GM12864 (cell line): ENCODE results near the gene MLX.

ENCODE experiments used
- DNase-seq: peaks from one replicate; pipeline ENCODE4 v3.0.0-alpha.2; 2011; ENCODE audit warnings: low read depth
- H3K4me3 ChIP-seq: 2 replicates; pipeline ENCODE4 v1.5.1; 2011; ENCODE audit warnings: mild to moderate bottlenecking, low read depth, low read length, control low read depth
- TF ChIP-seq, protein P1 (sequence below): IDR thresholded peaks from 2 replicates; pipeline ENCODE4 v1.5.1; 2011; ENCODE audit warnings: low read depth, mild to moderate bottlenecking, moderate library complexity, low read length, control low read depth, inconsistent platforms; ENCODE audit errors: missing control alignments

The MLX gene

GRCh38 chr17:42586514-42587230 lies 19.8 kb downstream of the MLX start:
- peak overlapping the region; percentile 22 for H3K4me3 ChIP-seq
- TF ChIP-seq, protein P1, sequence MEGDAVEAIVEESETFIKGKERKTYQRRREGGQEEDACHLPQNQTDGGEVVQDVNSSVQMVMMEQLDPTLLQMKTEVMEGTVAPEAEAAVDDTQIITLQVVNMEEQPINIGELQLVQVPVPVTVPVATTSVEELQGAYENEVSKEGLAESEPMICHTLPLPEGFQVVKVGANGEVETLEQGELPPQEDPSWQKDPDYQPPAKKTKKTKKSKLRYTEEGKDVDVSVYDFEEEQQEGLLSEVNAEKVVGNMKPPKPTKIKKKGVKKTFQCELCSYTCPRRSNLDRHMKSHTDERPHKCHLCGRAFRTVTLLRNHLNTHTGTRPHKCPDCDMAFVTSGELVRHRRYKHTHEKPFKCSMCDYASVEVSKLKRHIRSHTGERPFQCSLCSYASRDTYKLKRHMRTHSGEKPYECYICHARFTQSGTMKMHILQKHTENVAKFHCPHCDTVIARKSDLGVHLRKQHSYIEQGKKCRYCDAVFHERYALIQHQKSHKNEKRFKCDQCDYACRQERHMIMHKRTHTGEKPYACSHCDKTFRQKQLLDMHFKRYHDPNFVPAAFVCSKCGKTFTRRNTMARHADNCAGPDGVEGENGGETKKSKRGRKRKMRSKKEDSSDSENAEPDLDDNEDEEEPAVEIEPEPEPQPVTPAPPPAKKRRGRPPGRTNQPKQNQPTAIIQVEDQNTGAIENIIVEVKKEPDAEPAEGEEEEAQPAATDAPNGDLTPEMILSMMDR = no peak
- DNase-seq = no peak

- no peak overlapping the region for H3K4me3 ChIP-seq
- TF ChIP-seq, protein P1 = no peak
- DNase-seq = no peak
Observed at GRCh38 chr17:42590886-42591285, 24.0 kb downstream of the MLX start.

GRCh38 chr17:42591411-42591810 lies 24.5 kb downstream of the MLX start:
- no peak for DNase-seq
- TF ChIP-seq, protein P1 = no peak
- H3K4me3 ChIP-seq = no peak overlapping the region

- no peak for DNase-seq
- no peak overlapping the region for H3K4me3 ChIP-seq
- TF ChIP-seq, protein P1 = no peak
Observed at GRCh38 chr17:42596386-42596785, 29.5 kb downstream of the MLX start.

- H3K4me3 ChIP-seq = no peak overlapping the region
- TF ChIP-seq, protein P1 = no peak
- DNase-seq = no peak
Observed at GRCh38 chr17:42598905-42599304, 32.0 kb downstream of the MLX start.

- DNase-seq = no peak
- no peak overlapping the region for H3K4me3 ChIP-seq
- TF ChIP-seq, protein P1 = no peak
Observed at GRCh38 chr17:42603318-42603717, 36.4 kb downstream of the MLX start.

DNA sequence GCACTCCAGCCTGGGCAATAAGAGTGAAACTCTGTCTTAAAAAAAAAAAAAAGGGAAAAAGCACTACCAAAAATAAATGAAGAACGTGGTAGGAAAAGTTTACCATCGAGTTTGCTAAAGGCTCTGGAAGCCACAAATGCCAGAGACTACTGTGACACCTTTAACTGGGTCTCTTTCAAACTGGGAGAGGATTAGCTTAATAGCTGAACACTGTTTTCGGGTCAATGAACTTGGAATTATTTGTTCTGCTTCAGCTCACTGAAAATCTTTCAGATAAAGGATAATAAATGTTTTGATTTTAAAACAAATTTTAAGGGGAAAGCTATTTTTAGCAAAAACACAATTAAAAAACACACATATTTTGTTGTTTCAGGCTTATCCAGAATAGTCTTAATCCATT lies 40.9 kb downstream of the MLX start:
- H3K4me3 ChIP-seq = peak overlapping the region; percentile 94; the same call in 1 of the 2 replicates
- DNase-seq = no peak
- TF ChIP-seq, protein P1 = no peak
